ENCODE measurements around the gene POP7. TPM values are rescaled to one million over a fixed set of nuclear protein-coding genes. Genes with fewer than 3 reads are reported as not detected.
"Not testable (repeated sequence)": the region's sequence is repeated elsewhere in the genome, so short reads cannot be mapped to it uniquely, and the experiment has no call there.

The POP7 gene
- total RNA-seq, 2 donors from 2014 or later = 19.6 to 21.0 TPM

- no peak overlapping the region for H3K4me3 ChIP-seq
- TF ChIP-seq CTCF (IDR thresholded peaks at IDR 0.05) = no peak
- DNase-seq (ENCODE audit: low spot score) (no peak), ATAC-seq (ENCODE audit: insufficient number of reproducible peaks, low FRiP score, low read depth) (no peak)
- H3K27ac ChIP-seq = no peak overlapping the region
- no peaks in the 10 kb centered on the region for H3K36me3 ChIP-seq
- no peaks in the 10 kb centered on the region for H3K9me3 ChIP-seq
- no peaks in the 10 kb centered on the region for H3K27me3 ChIP-seq (replicated peaks; ENCODE audit: insufficient read depth)
- peaks cover 22 to 29% of the 10 kb centered on the region in 2 donors for H3K4me1 ChIP-seq (ENCODE audit: control insufficient read depth in 1 of 2, low read depth in 2 of 2)
Observed at GRCh38 chr7:100696123-100696521, 9.8 kb upstream of the POP7 start.

- ATAC-seq (ENCODE audit: insufficient number of reproducible peaks, low FRiP score, low read depth) (no peak), DNase-seq (ENCODE audit: low spot score) (no peak)
- Histone ChIP-seq H3K27ac (no peak overlapping the region), H3K9me3 (no peaks in the 10 kb centered on the region), H3K4me1 (ENCODE audit: control insufficient read depth in 1 of 2, low read depth in 2 of 2) (peaks cover 4 to 6% of the 10 kb centered on the region in 2 donors), H3K27me3 (replicated peaks; ENCODE audit: insufficient read depth) (no peaks in the 10 kb centered on the region), H3K36me3 (no peaks in the 10 kb centered on the region), H3K4me3 (no peak overlapping the region)
- TF ChIP-seq CTCF (IDR thresholded peaks at IDR 0.05) = no peak
Observed at GRCh38 chr7:100699018-100699417, 6.9 kb upstream of the POP7 start.

- H3K4me3 ChIP-seq; H3K4me1 ChIP-seq (ENCODE audit: control insufficient read depth in 1 of 2, low read depth in 2 of 2); DNase-seq (ENCODE audit: low spot score); H3K36me3 ChIP-seq; H3K27ac ChIP-seq; H3K9me3 ChIP-seq; H3K27me3 ChIP-seq (replicated peaks; ENCODE audit: insufficient read depth); ATAC-seq (ENCODE audit: insufficient number of reproducible peaks, low FRiP score, low read depth): not testable (repeated sequence)
Observed at GRCh38 chr7:100701089-100701488, 4.8 kb upstream of the POP7 start.

GRCh38 chr7:100705320-100705752, 585 bp upstream of the POP7 start:
- TF ChIP-seq CTCF (IDR thresholded peaks at IDR 0.05) = peak; percentile 92
- DNase-seq (ENCODE audit: low spot score) (no peak), ATAC-seq (ENCODE audit: insufficient number of reproducible peaks, low FRiP score, low read depth) (peak; percentile 46)
- peak overlapping the region; percentile 85 to 93 for H3K27ac ChIP-seq
- no peaks in the 10 kb centered on the region for H3K27me3 ChIP-seq (replicated peaks; ENCODE audit: insufficient read depth)
- H3K4me1 ChIP-seq (ENCODE audit: control insufficient read depth in 1 of 2, low read depth in 2 of 2) = peaks cover 13 to 20% of the 10 kb centered on the region in 2 donors
- peaks cover 4% of the 10 kb centered on the region for H3K36me3 ChIP-seq
- no peaks in the 10 kb centered on the region for H3K9me3 ChIP-seq
- peak overlapping the region; percentile 97 for H3K4me3 ChIP-seq

GRCh38 chr7:100706672-100707311, 871 bp downstream of the POP7 start:
- H3K27ac ChIP-seq = no peak overlapping the region
- H3K9me3 ChIP-seq = no peaks in the 10 kb centered on the region
- H3K27me3 ChIP-seq (replicated peaks; ENCODE audit: insufficient read depth) = no peaks in the 10 kb centered on the region
- H3K4me3 ChIP-seq = peak overlapping the region; percentile 97
- DNase-seq (ENCODE audit: low spot score) = no peak
- peaks cover 13 to 27% of the 10 kb centered on the region in 2 donors for H3K4me1 ChIP-seq (ENCODE audit: control insufficient read depth in 1 of 2, low read depth in 2 of 2)
- no peak for ATAC-seq (ENCODE audit: insufficient number of reproducible peaks, low FRiP score, low read depth)
- TF ChIP-seq CTCF (IDR thresholded peaks at IDR 0.05) = no peak
- H3K36me3 ChIP-seq = peaks cover 4% of the 10 kb centered on the region

GRCh38 chr7:100708395-100708794, 2.5 kb downstream of the POP7 start:
- H3K9me3 ChIP-seq = no peaks in the 10 kb centered on the region
- H3K27ac ChIP-seq = no peak overlapping the region
- DNase-seq (ENCODE audit: low spot score) (no peak), ATAC-seq (ENCODE audit: insufficient number of reproducible peaks, low FRiP score, low read depth) (no peak)
- H3K4me1 ChIP-seq (ENCODE audit: control insufficient read depth in 1 of 2, low read depth in 2 of 2) = peaks cover 13 to 27% of the 10 kb centered on the region in 2 donors
- peaks cover 4% of the 10 kb centered on the region for H3K36me3 ChIP-seq
- TF ChIP-seq CTCF (IDR thresholded peaks at IDR 0.05) = no peak
- H3K27me3 ChIP-seq (replicated peaks; ENCODE audit: insufficient read depth) = no peaks in the 10 kb centered on the region
- no peak overlapping the region for H3K4me3 ChIP-seq
